GM18507 (cell line): ENCODE measurements around the gene CFAP74.

Source experiments
- DNase-seq: peaks from one replicate; pipeline ENCODE4 v3.0.0; 2011; ENCODE audit warnings: low read depth; ENCODE audit not compliant: insufficient read length; ENCODE audit errors: extremely low spot score
- FAIRE-seq: peaks from 2 replicates; lab custom pipeline; 2011; peaks lifted over from hg19 to GRCh38; lab: Jason Lieb, UNC

CFAP74 gene

DNA sequence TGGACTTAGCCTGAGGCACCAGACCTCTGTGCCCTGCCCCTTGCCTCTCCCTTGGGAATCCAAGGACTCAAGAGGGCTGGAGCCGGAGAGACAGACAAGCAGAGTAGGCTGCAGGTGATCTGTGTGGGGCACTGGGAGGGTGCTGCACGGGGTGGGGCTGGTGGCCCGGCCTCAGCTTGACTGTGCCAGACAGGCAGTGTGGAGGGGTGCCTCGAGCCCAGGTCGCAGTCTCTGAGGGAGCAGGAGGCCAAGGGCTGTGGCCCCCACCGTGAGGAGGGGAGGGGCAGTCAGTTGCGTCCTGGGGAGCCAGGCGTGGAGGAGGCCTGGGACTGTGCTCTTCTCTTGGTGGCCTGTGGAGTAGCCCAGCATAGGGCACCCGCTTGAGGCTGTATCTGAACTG is 19.6 kb upstream of the CFAP74 start:
- no peak for DNase-seq
- FAIRE-seq: no peak

DNA sequence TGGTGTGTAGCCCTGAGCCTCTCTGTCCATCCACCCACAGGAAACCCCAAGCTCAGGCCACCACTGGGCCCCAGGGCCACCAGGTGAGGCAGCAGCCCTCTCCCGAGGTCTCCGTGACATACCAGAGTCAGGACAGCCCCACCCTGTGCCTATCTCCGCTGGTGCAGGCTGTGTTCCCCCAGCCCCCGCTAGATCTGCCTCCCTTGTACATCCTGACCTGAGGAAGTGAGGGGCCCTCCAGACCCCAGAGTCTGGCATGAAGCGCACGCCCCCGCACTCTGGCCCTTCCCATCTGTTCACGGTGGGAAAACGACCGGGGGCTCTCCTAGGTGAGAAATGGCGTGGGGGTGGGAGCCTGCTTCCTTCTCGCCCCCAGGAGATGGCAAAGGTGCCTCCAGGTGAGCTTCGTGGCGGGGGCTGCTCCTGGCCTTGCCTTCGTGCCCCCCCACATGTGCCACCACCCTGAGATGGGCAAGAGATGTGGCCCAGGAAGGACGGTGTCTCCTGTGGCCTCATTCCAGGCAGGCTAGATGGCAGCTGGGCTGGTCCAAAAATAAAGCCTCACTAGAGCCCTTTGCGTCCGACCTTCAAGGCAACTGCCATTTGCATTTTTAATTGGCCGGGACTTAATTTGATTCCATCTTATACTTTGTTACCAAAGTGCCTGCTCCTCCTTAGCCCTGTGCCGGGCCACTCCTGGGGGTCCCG is 18.6 kb upstream of the CFAP74 start:
- no peak for DNase-seq
- FAIRE-seq: no peak

DNA sequence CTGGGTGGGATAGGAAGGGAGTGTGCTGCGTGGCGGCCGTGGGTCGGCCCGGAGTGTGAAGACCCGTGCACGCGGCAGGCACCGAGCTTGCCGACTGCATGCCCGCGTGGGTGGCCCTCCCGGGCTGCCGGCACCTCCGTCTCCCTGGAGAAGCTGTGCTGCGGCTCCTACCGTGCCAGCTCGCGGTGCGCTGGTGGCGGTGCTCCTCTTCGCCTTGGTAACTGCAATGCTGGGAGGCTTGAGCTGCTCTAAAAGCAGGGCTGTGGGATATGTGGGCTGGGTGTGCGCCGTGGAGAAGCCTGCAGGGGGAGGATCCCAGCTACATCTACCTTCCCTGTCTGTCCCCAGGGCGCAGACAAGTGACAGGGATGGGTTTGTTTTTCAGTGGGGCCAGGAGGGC is 18.0 kb upstream of the CFAP74 start:
- DNase-seq (no peak), FAIRE-seq (no peak)

DNA sequence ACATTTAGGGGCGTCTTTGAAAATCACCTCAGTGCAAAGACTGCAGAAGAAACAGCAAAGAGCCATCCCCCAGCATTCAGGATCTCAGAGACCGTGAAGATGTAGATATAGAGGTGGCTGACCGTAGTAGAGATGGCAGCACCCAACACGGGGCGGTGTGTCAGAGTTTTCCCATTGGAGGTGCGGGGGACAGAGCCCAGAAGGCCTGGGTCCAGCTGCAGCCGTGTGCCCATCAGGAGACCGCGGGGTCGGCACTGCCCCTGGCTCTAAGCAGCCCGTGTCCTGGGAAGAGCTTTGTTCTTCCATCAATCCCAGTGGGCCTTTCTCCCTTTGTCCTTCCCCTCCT is 16.7 kb upstream of the CFAP74 start:
- FAIRE-seq (no peak), DNase-seq (no peak)

DNA sequence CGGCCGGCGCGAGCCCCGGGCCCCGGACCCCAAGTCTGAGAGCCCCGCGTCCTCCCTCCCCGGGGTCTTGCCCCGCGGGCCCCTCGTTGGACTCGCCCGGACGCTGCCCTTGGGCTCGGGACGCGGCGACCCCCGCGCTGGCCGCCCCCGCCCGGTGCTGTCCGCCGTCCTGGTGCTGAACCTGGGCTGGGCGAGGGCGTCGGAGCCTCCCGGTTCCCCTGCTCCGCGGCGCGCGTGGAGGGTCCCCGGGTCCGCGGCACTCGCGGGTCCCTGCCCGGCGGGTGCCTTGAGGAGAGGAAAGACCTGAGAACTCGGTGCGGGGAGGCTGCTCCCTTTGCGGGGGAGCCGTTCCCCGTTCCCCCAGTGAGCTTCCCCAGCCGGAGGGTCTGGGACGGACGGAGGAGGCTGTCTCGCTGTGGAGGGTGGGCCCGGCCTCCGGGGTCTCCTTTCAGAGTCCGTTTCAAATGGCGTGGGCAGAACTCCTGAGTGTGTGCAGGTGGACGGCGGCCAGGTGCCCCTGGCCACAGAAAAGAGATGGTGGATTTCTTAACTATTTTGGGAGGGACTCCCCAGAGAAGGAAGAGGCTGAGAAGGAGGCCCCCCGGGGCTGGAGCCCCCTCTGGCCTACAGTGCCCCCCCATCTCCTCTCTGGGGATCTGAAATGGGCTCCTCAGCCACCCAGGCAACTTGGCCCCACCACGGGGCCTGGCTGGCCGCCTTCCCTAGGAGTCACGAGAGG is 16.2 kb upstream of the CFAP74 start:
- DNase-seq (no peak), FAIRE-seq (no peak)

DNA sequence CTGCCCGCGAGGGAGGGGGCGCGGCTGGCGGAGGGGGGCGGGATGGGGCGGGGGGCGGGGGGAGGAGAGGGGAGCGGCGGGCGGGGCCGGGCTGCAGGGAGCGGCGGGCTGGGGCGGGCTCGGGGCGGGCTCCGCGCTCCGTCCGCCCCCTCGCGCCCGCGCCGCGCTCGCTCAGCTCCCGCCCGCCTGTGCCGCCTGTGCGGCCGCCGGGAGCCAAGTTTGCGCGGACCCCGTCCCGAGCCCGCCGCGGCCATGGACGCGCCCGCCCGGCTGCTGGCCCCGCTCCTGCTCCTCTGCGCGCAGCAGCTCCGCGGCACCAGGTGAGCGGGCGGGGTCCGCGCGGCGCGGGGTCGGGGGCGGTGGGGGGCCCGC is 15.6 kb upstream of the CFAP74 start, which contains the start of gene GABRD:
Gene GABRD, plus strand, starts transcription at position 174 of the 372 bp plus-strand sequence. Its CDS starts 79 bp downstream, at position 253.
- DNase-seq (no peak), FAIRE-seq (no peak)

DNA sequence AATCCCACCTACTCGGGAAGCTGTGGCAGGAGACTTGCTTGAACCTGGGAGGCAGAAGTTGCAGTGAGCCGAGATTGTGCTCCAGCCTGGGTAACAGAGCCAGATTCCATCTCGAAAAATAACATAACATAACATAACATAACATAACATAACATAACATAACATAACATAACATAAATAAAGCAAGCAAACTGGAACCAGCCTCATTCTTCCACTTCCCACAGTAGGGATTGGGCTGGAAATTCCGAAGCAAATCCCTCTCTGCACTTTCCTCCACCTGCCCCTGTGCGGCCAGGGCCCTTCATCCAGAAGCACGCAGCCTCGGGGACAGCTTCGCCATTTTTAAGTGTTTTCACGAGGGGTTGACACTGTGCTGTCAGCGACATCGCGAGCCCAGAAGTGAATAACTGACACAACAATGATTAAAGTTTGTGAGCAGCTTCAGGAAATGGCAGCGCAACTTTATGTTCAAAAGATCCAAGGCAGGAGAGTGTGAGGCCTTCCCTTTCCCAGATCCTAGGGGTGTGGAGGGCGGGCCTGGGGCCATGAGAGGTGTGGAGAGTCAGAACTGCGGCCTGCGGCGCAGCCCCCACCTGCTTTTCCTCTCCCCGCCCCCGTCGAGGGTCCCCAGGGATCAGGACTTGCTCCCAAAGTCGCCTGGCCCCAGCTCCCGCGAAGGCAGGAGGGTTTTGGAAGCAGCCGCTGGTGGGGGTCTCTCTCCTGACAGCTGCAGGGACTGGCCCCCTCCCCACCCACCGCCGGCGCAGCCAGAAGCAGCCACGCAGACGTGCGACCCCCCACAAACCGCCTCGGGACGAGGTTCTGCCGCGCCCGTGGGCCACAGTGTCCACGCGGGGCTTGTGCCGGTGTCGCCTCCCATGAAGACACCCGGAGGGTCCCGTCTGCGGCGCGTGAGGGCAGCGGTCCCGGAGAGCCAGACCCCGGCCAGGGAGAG is 14.9 kb upstream of the CFAP74 start:
- FAIRE-seq: no peak
- DNase-seq: no peak

DNA sequence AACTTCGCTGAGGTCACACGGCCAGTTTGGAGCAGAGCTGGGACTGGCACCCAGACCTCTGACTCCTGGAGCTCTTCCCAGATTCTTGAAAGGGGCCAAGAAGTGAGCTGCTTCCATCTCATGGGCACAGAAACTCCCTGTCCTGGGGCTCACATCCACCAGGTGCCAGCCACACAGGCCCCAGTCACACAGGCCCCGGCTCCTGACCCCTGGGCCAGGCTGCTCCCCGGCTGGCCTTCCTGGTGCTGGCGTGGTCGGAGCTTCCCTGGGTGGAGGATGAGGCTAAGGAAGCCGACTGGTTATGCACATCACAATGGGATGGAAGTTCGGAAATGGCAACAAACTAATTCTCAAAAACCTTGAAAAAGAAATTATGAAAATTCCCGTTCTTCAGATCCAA is 12.5 kb upstream of the CFAP74 start:
- no peak for FAIRE-seq
- DNase-seq: no peak

DNA sequence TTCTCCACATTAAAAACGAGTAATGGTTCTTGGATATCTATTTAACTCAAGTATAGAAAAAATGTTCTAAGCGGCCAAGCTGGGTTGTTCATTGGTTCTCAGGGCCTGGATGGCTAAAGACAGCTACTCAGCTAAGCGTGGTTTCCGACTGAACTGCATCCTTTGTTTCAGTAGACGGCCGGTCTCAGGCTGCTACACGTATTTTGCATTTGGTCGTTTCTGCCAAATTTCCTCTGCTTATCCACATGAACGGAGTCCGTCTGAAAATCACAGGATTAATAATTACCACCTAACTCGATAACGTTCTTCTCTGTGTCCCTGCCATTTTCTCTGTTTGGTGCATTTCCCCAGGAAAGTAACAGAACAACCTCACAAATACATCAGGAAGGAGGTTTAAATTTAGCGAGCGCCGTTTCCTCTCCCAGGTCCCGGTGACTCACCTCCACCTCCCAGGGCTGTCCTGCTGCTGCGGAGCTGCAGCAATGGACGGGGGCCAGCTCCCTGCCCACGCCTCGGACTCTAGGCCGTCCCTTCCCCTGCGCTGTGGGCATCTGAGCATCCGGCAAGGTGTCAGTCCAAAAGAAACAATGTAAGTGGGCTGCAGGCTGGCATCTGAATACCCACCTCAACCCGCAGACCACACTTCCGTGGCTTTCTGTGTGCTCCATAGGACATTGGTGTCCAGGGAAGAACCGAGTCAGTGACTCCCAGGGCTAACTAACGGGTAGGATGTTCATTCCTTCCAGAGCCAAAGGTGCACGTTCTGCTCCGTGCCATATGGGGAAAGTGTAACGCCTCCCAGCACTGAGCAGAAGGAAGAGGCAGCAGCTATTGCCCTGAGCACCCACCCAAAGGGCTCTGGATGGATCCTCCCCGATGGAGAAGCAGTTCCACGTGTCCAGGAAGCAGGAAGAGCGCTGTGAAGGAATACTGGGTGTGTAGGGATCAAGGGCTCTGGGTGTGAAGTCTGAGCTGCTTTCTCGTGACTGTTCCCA is 11.5 kb upstream of the CFAP74 start:
- DNase-seq (no peak), FAIRE-seq (no peak)

DNA sequence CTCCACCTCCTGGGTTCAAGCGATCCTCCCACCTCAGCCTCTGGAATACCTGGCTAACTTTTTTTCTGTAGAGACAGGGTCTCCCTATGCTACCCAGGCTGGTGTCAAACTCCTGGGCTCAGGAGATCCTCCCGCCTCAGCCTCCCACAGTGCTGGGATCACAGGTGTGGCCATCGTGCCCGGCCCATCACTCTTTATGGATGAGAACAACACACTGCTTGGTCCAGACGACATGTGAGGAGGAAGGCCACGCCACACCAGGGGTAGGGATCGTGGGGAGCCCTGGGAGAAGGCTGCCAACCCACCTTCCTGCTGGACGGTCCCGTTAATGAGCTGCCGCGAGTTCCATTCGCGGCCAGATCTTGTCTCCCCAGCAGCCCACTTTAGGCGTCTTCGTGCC is 10.6 kb upstream of the CFAP74 start:
- no peak for FAIRE-seq

DNA sequence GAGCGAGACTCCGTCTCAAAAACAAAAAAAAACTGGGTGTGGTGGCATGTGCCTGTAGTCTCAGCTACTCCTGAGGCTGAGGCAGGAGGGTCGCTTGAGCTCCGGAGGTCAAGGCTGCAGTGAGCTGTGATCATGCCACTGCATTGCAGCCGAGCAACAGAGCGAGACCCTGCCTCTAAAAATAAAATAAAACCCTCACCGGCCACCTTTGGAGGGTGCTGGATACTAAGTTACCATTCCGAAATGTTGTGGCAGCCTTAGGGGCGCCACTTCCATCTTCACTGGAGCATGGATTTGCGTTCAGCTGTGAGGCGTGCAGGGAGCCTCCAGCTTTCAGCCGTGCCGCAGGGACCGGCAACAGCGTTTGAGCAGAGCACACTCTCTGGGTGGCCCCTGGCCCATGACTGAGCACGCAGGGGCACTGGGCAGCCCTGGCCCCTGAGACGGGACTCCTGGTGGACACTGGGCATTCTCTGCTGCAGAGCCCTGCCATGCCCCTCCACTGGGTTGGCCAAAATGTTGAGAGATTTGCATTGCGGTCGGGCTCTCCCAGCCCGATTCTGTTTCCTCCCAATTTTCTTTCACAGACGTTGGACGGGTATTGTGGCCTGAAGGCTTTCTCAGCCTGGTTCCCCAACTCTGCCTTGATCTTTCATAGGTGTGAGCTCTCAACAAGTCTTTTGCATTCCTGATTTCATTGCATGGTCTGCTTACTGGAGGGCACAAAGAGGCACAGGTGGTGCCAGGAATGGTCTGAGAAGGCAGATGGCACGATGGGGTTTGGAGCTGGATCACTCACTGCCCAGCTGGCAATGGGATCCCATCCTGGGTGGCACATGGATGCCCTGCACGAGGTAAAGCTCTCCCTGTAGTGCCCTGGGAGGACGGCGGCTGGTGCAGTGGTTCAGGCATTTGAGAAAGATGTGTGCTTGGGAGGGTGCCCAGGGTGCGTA is 5.8 kb upstream of the CFAP74 start:
- no peak for FAIRE-seq
- no peak for DNase-seq

More for the DNA sequence above, 10.6 kb upstream of the CFAP74 start:
- no peak for DNase-seq

DNA sequence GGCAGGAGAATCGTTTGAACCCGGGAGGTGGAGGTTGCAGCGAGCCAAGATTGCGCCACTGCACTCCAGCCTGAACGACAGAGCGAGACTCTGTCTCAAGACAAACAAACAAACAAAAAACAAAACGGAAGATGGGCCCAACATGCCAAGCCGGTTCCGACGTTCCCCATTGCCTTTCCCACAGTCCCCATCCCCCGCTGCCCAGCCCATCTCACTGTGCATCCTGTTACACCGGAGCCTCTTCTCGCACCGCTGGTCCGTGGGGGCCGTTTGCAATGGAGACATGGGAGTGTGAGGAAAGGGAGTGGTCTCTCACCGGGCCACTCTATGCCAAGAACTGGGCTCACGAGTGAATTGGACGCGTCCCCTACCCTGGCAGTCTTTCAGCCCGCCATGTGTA is 1.3 kb upstream of the CFAP74 start:
- no peak for DNase-seq
- no peak for FAIRE-seq

DNA sequence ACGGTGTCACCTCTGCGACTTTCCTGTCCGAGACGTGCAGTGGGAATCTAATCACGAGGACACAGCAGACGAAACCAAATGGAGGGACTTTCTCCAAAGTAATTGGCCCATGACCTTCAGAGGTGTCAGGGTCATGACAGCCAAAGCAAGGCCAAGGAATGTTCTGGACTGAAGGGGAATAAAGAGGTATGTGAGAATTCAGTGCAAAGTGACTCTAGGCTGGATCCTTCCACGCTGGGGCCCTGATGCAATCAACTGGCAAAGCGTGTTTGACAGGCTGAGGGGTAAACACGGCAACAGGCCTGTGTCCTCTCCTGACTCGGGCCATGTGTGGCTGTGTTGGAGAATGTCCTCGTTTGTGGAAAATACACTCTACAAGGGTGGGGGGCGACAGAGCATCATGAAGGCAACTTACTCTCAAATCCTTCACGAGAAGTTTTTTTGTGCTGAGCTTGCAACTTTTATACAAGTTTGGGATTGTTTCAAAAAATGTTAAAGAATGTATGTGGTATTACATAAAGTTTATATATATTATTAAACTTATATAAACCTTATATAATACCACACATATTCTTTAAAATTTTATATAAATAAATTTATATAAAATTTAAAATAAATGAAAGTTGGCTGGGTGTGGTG is 1.7 kb downstream of the CFAP74 start:
- FAIRE-seq: no peak
- DNase-seq: no peak

DNA sequence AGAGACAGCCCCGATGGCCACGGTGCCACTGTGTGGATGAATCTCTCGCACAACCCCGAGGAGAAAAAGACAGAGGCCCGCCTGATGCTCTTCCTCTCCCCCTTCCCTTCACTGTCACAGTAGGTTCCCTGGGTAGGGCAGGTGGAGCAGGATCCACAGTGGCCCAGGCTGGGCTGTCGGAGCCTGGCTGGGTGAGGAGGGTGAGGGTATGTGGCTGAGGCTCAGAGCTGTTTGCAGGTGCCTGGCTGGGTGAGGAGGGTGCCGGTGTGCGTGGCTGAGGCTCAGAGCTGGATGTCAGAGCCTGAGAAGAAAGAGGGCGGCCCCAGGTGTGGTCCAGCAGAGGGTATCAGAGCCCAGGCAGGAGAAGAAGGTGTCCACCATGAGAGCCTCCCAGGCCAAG is 2.7 kb downstream of the CFAP74 start:
- FAIRE-seq: no peak
- no peak for DNase-seq

DNA sequence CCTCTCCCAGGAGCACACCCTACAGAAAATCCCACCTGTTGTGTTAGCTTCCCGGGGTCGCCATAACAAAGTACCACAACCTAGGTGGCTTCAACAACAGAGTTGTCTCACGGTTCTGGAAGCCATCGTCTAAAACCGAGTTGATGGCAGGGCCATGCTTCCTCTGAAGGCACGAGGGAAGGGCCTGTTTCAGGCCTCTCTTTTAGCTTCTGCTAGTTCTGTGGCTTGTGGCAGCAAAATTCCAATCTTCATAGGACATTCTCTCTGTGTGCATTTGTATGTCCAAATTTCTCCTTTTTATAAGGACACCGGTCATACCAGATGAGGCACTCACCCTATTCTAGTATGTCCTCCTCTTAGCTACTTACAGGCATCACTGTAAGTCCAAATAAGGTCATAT is 3.2 kb downstream of the CFAP74 start:
- DNase-seq: no peak

DNA sequence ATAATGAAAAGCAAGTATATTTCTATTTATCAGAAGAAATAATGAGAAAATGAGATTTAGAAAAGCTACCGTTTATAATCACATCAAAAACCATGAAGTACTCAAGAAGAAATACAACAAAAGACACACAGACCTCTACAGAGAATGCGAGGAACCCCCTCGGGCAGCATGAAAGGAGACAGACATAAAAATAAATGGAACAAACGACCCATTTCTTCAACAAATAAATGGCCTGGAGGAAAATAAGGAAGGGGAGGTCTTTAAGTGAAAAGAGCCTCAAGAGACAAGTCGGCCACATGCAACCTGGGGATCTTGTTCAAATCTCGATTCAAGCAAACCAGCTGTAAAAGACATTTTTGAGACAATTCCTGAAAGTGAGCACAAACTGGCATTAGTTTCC is 6.0 kb downstream of the CFAP74 start:
- FAIRE-seq: no peak

More for the DNA sequence above, 3.2 kb downstream of the CFAP74 start:
- FAIRE-seq: no peak

DNA sequence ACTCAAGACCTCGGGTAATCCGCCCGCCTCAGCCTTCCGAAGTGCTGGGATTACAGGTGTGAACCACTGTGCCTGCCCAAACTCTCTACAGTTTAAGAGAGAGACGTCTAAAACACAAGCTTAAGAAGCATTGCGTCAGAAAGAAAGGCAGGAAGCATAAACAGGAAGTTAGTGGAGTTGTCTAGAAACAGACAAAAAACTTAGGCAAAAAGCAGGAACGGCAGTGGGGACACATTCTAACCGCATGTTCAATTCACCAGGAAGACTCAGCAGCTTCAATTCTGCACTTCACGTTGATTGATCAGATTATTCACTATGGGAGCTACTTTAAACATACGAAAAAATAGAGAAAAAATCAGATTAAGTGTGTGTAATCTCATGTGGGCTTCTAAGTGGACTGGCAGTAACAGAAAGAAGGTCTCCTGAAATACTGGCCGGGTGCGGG is 7.4 kb downstream of the CFAP74 start:
- no peak for FAIRE-seq
- DNase-seq: no peak

More for the DNA sequence above, 6.0 kb downstream of the CFAP74 start:
- no peak for DNase-seq
